CD4-positive, alpha-beta memory T cell (primary cell): ENCODE measurements around the gene MBOAT2. TPM values are rescaled to one million over a fixed set of nuclear protein-coding genes. Genes with fewer than 3 reads are reported as not detected.

Experiments
- CTCF ChIA-PET: fragments of 350-600 bp; sonication (Branson Sonifier 250); formaldehyde crosslinking; loops from one replicate; lab custom pipeline; 2021; ENCODE audit warnings: inconsistent platforms; ENCODE audit not compliant: partially characterized antibody; lab: Charles Lee
- POLR2A ChIA-PET: fragments of 350-600 bp; sonication (Branson Sonifier 250); formaldehyde crosslinking; loops from one replicate; lab custom pipeline; 2021; ENCODE audit not compliant: partially characterized antibody; lab: Charles Lee
- DNase-seq, 5 donors: peaks; one replicate each; pipeline versions ENCODE4 v3.0.0 to v3.0.0-alpha.2; 2020 to 2022; ENCODE audit warnings: mixed read lengths in 1 of 5
- H3K27ac ChIP-seq: one replicate; pipeline ENCODE4 v1.7.0; 2013; ENCODE audit warnings: low read depth, low read length
- H3K27me3 ChIP-seq: 2 replicates; pipeline ENCODE4 v1.7.0; 2013; ENCODE audit warnings: mild to moderate bottlenecking, low read length, moderate library complexity; ENCODE audit not compliant: insufficient read depth
- H3K36me3 ChIP-seq: 2 replicates; pipeline ENCODE4 v1.7.0; 2013; ENCODE audit warnings: mild to moderate bottlenecking, low read length, moderate library complexity; ENCODE audit not compliant: insufficient read depth
- H3K4me1 ChIP-seq: 2 replicates; pipeline ENCODE4 v1.7.0; 2013; ENCODE audit warnings: mild to moderate bottlenecking, low read length, moderate library complexity; ENCODE audit not compliant: insufficient read depth
- H3K4me3 ChIP-seq, 2 donors: one replicate each; pipeline ENCODE4 v1.7.0; 2013; ENCODE audit warnings: low read length in 2 of 2, mild to moderate bottlenecking in 1 of 2
- H3K9me3 ChIP-seq, 2 donors: one replicate each; pipeline ENCODE4 v1.7.0; 2013; ENCODE audit warnings: low read length in 2 of 2, control low read depth in 1 of 2; ENCODE audit not compliant: control insufficient read depth in 1 of 2
- H3K27ac Mint-ChIP-seq, 7 donors: one replicate each; pipeline ENCODE4 v1.8.0; 2020 to 2021; ENCODE audit warnings: mixed read lengths in 7 of 7, mild to moderate bottlenecking in 6 of 7, inconsistent platforms in 3 of 7, moderate library complexity in 3 of 7
- H3K27me3 Mint-ChIP-seq, 2 donors: one replicate each; pipeline ENCODE4 v1.8.0; 2020 to 2021; ENCODE audit warnings: mixed read lengths in 2 of 2
- H3K36me3 Mint-ChIP-seq, 2 donors: one replicate each; pipeline ENCODE4 v1.8.0; 2020 to 2021; ENCODE audit warnings: mixed read lengths in 2 of 2, inconsistent platforms in 1 of 2, mild to moderate bottlenecking in 1 of 2
- H3K4me1 Mint-ChIP-seq, 4 donors: one replicate each; pipeline ENCODE4 v1.8.0; 2020 to 2021; ENCODE audit warnings: mixed read lengths in 4 of 4, mild to moderate bottlenecking in 1 of 4
- H3K4me3 Mint-ChIP-seq, 8 donors: one replicate each; pipeline ENCODE4 v1.8.0; 2020 to 2021; ENCODE audit warnings: mixed read lengths in 8 of 8, mild to moderate bottlenecking in 7 of 8, moderate library complexity in 6 of 8, inconsistent platforms in 3 of 8
- H3K9me3 Mint-ChIP-seq, 8 donors: one replicate each; pipeline ENCODE4 v1.8.0; 2020 to 2021; ENCODE audit warnings: mixed read lengths in 8 of 8, mild to moderate bottlenecking in 5 of 8, inconsistent platforms in 3 of 8, moderate library complexity in 1 of 8
- intact Hi-C: fragments of 100-400 bp; cut with micrococcal nuclease; formaldehyde crosslinking; loops from one replicate; pipeline ENCODE4 v1.15.1; 2023
- polyA plus RNA-seq, 2 donors: library from polyadenylated mRNA; unstranded; fragments of 300-500 nt; fragmentation: Illumina TruSeq; gene quantifications; one replicate each; pipeline ENCODE4 v1.2.3, GENCODE V29; 2021
- total RNA-seq, 2 experiments: library from RNA; stranded (reverse); gene quantifications; one replicate each; pipeline ENCODE4 v1.2.3, GENCODE V29; 2021

The MBOAT2 gene
- total and polyA plus RNA-seq, 4 experiments from 2014 or later: 0.20 to 2.0 (median 1.7) TPM

DNA sequence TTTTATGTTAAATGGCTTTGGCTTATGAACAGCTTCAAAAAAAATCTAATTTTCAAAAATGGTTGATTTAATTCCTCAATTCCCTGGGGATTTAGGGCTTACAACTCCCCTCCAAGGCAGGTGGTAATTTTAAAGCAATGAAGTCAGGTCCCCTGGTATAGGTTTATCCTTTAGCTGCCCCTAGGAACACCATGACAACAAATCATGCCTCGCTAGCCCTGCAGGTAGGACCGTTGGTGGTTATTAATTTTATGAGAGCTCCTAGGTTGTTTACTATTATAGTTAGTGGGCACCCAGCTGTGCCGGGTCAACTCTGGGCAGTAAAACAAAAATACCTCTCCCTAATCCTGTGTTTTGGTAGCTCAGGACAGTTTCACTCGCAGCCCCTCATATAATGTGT, 26.2 kb upstream of the MBOAT2 start:
- H3K4me3 Mint-ChIP-seq: no peak overlapping the region
- H3K9me3 ChIP-seq: no peaks in the 10 kb centered on the region
- peaks cover 21 to 39% of the 10 kb centered on the region in 2 donors for H3K27me3 Mint-ChIP-seq
- peaks cover 0 to 5% (median 1%) of the 10 kb centered on the region in 4 donors for H3K4me1 Mint-ChIP-seq
- CTCF ChIA-PET: no interaction called here
- POLR2A ChIA-PET: no interaction called here
- no peaks in the 10 kb centered on the region for H3K36me3 ChIP-seq
- peaks cover 0 to 2% (median 0%) of the 10 kb centered on the region in 8 donors for H3K9me3 Mint-ChIP-seq
- no peaks in the 10 kb centered on the region for H3K36me3 Mint-ChIP-seq
- no peaks in the 10 kb centered on the region for H3K4me1 ChIP-seq
- H3K27ac ChIP-seq: no peak overlapping the region
- H3K27me3 ChIP-seq: peaks cover 7% of the 10 kb centered on the region
- DNase-seq: no peak
- no peak overlapping the region for H3K27ac Mint-ChIP-seq
- intact Hi-C loops: no loop called here
- no peak overlapping the region for H3K4me3 ChIP-seq

DNA sequence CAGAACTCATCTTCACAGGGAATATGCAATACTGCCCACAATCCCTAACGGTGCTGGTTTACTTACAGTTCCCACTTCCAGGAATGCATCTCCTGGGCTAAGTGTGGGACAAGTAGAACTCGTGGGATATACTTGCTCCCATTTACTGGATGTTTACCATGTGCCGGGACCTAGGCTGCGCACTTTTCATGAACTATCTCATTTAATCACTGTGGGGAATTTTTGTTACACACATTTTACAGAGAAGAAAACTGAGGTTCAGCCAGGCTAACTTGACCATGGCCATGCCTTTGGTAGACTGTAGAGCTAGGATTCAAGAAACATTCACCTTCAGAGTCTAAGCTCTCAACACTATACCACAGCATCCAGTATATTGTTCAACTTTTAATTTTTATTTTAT, 24.4 kb upstream of the MBOAT2 start:
- no peaks in the 10 kb centered on the region for H3K9me3 ChIP-seq
- no peaks in the 10 kb centered on the region for H3K4me1 ChIP-seq
- H3K27me3 ChIP-seq: peaks cover 7% of the 10 kb centered on the region
- H3K27ac ChIP-seq: no peak overlapping the region
- no peak for DNase-seq
- Mint-ChIP-seq H3K9me3 (peaks cover 0 to 4% (median 0%) of the 10 kb centered on the region in 8 donors), H3K4me3 (no peak overlapping the region), H3K27ac (no peak overlapping the region), H3K27me3 (peaks cover 19 to 43% of the 10 kb centered on the region in 2 donors), H3K36me3 (no peaks in the 10 kb centered on the region), H3K4me1 (no peaks in the 10 kb centered on the region)
- no peaks in the 10 kb centered on the region for H3K36me3 ChIP-seq
- ChIA-PET CTCF (no interaction called here), POLR2A (no interaction called here)
- H3K4me3 ChIP-seq: no peak overlapping the region
- intact Hi-C loops: no loop called here

DNA sequence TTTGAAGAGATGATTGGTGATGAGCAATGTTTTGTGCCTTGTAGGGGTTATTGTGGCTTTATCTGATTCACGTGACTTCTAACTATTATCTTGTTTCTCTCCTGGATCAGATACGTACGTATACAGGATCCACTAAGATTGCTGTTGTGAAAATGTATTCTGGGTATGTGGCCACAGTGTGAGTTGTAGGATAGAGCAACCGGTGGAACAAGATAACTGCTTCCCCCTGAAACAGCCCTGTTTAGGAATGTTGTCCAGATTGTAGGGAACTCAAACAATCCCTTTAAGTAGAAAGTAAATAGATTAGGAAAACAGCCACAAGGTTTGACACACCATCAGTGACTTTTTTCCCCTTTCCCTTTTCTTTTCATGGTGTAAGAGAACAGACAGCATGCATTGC, 22.3 kb upstream of the MBOAT2 start:
- Histone ChIP-seq H3K27me3 (peaks cover 3% of the 10 kb centered on the region), H3K4me3 (no peak overlapping the region), H3K9me3 (no peaks in the 10 kb centered on the region), H3K36me3 (no peaks in the 10 kb centered on the region), H3K27ac (no peak overlapping the region), H3K4me1 (no peaks in the 10 kb centered on the region)
- POLR2A ChIA-PET: no interaction called here
- Mint-ChIP-seq H3K27ac (no peak overlapping the region), H3K4me3 (no peak overlapping the region), H3K27me3 (peaks cover 19 to 48% of the 10 kb centered on the region in 2 donors), H3K9me3 (peaks cover 0 to 4% (median 0%) of the 10 kb centered on the region in 8 donors), H3K4me1 (no peaks in the 10 kb centered on the region), H3K36me3 (no peaks in the 10 kb centered on the region)
- no peak for DNase-seq
- CTCF ChIA-PET: no interaction called here
- intact Hi-C loops: no loop called here

DNA sequence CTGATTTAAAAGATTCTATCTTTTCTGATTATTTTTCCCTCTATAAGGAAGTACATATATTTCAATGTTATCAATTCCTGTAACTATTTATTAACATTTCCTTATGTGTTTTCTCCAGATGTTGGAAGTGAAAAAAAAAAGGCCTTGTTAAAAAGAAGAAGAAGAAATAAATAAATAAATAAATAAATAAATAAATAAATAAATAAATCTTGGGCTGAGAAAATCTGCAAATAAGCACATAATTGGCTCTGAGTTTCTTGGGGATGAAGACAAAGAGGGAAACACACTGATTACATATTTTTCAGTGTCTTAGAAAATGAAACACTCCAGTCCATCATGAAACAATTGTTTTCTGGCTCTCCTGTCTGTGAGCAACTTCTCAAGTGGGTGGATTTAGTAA, 21.1 kb upstream of the MBOAT2 start:
- Mint-ChIP-seq H3K27me3 (peaks cover 20 to 51% of the 10 kb centered on the region in 2 donors), H3K9me3 (peaks cover 0 to 4% (median 0%) of the 10 kb centered on the region in 8 donors), H3K4me1 (no peaks in the 10 kb centered on the region), H3K4me3 (no peak overlapping the region), H3K36me3 (no peaks in the 10 kb centered on the region), H3K27ac (no peak overlapping the region)
- intact Hi-C loops: no loop called here
- Histone ChIP-seq H3K36me3 (no peaks in the 10 kb centered on the region), H3K4me3 (no peak overlapping the region), H3K4me1 (no peaks in the 10 kb centered on the region), H3K27ac (no peak overlapping the region), H3K9me3 (no peaks in the 10 kb centered on the region), H3K27me3 (peaks cover 3% of the 10 kb centered on the region)
- POLR2A ChIA-PET: no interaction called here
- CTCF ChIA-PET: no interaction called here
- DNase-seq: no peak

DNA sequence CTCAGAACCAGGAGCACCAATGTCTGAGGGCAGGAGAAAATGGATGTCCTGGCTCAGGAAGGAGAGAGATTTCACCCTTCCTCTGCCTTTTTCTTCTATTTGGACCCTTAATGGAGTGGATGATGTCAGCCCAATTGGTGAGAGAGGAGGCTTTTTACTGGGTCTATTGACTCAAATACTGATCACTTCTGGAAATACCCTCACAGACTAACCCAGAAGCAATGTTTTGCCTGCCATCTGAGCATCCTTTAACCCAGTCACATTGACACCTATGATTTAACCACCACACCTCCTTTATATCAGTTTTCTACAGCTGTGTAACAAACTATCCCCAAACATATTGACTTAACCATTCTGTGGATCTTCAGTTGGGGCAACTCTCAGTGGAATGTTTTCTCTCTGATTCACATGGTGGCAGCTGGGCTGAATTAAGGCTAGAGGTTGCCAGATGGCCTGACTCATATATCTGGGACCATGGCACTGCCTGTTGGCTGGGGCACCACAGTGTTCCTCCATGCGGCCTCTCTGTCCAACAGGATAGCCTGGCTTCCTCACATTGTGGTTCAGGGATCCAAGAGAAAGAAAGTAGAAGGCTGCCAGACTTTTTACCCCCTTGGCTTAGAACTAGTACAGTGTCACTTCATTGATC, 18.2 kb upstream of the MBOAT2 start:
- Mint-ChIP-seq H3K36me3 (no peaks in the 10 kb centered on the region), H3K4me1 (no peaks in the 10 kb centered on the region), H3K9me3 (peaks cover 0 to 2% (median 0%) of the 10 kb centered on the region in 8 donors), H3K4me3 (no peak overlapping the region), H3K27me3 (peaks cover 16 to 48% of the 10 kb centered on the region in 2 donors), H3K27ac (no peak overlapping the region)
- H3K27me3 ChIP-seq: no peaks in the 10 kb centered on the region
- DNase-seq: no peak
- no peaks in the 10 kb centered on the region for H3K9me3 ChIP-seq
- CTCF ChIA-PET: no interaction called here
- POLR2A ChIA-PET: no interaction called here
- intact Hi-C loops: no loop called here
- H3K36me3 ChIP-seq: no peaks in the 10 kb centered on the region
- no peak overlapping the region for H3K4me3 ChIP-seq
- H3K27ac ChIP-seq: no peak overlapping the region
- H3K4me1 ChIP-seq: no peaks in the 10 kb centered on the region

DNA sequence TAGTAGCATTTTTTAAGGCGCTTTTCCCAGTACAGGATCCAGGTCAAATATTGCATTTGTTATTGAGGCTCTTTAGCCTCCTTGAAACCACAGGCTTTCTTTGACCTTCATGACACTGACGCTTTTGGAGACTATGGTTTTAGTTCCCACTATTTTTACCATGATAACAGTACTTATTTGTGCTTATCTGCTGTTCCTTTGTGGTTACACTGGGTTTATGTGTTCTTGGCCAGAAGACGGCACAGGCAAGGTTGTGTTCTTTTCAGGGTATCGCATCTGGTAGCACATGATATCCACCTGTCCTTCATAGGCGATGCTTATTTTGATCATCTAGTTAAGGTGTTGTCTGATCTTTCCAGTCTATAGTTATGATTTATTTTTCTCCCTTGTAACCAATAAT, 16.8 kb upstream of the MBOAT2 start:
- no peaks in the 10 kb centered on the region for H3K36me3 ChIP-seq
- intact Hi-C loops: no loop called here
- H3K27me3 Mint-ChIP-seq: peaks cover 12 to 40% of the 10 kb centered on the region in 2 donors

DNA sequence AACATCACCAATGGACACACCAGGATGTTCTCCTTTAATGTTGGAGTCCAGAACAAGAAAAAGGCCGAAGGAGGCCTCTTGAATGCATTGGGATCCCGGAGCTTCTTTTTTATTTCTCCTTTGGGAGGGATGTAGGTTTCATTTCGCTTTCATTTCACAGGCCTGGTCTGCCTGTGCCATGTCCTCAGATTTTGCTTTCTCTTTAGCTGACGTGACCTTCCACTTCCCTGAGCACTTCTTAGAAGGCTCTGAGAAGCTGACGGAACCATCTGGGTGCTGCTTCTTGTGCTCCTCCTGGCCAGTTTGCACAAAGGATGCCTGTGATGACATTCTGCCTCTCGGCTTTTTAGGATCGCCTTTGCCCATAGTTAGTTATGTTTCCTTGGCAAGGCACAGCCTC, 15.1 kb upstream of the MBOAT2 start:
- H3K4me1 Mint-ChIP-seq: no peaks in the 10 kb centered on the region
- intact Hi-C loops: no loop called here
- H3K4me3 Mint-ChIP-seq: no peak overlapping the region
- no peaks in the 10 kb centered on the region for H3K27me3 ChIP-seq
- no peaks in the 10 kb centered on the region for H3K9me3 ChIP-seq
- ChIA-PET POLR2A (no interaction called here), CTCF (no interaction called here)
- H3K4me3 ChIP-seq: no peak overlapping the region
- DNase-seq: no peak
- no peak overlapping the region for H3K27ac ChIP-seq
- H3K4me1 ChIP-seq: no peaks in the 10 kb centered on the region
- no peak overlapping the region for H3K27ac Mint-ChIP-seq
- no peaks in the 10 kb centered on the region for H3K36me3 ChIP-seq
- peaks cover 0 to 2% (median 0%) of the 10 kb centered on the region in 8 donors for H3K9me3 Mint-ChIP-seq
- H3K27me3 Mint-ChIP-seq: peaks cover 16 to 31% of the 10 kb centered on the region in 2 donors
- H3K36me3 Mint-ChIP-seq: no peaks in the 10 kb centered on the region

More for the DNA sequence above, 16.8 kb upstream of the MBOAT2 start:
- Histone ChIP-seq H3K27ac (no peak overlapping the region), H3K27me3 (no peaks in the 10 kb centered on the region), H3K9me3 (no peaks in the 10 kb centered on the region), H3K4me1 (no peaks in the 10 kb centered on the region), H3K4me3 (no peak overlapping the region)
- Mint-ChIP-seq H3K4me3 (no peak overlapping the region), H3K36me3 (no peaks in the 10 kb centered on the region), H3K9me3 (peaks cover 0 to 2% (median 0%) of the 10 kb centered on the region in 8 donors), H3K27ac (no peak overlapping the region), H3K4me1 (no peaks in the 10 kb centered on the region)
- DNase-seq: no peak
- POLR2A ChIA-PET: no interaction called here
- CTCF ChIA-PET: no interaction called here
